Measurements from ENCODE around the gene ATAD3A.

ATAD3A gene

GRCh38 chr1:1537626-1538250 is 25.8 kb downstream of the ATAD3A start:
- peak in 3 of 10 donors; percentile 48 to 85 (median 81) for DNase-seq

GRCh38 chr1:1538334-1538733 is 26.4 kb downstream of the ATAD3A start:
- intact Hi-C loops (cut with DNase I) = no loop called here
- peak in 1 of 10 donors; percentile 69 for DNase-seq

More at GRCh38 chr1:1537626-1538250, 25.8 kb downstream of the ATAD3A start:
- intact Hi-C loops (cut with DNase I) = no loop called here

GRCh38 chr1:1538989-1539309 is 27.0 kb downstream of the ATAD3A start:
- intact Hi-C loops (cut with DNase I) = no loop called here
- no peak for DNase-seq

- DNase-seq = peak in 1 of 10 donors; percentile 86
- intact Hi-C loops (cut with DNase I) = no loop called here
Measured at GRCh38 chr1:1539310-1540089, 27.5 kb downstream of the ATAD3A start.

- DNase-seq = peak; percentile 67 to 98 (median 86)
- intact Hi-C loops (cut with DNase I) = no loop called here
Measured at GRCh38 chr1:1540090-1540817, 28.3 kb downstream of the ATAD3A start, which contains the start of gene TMEM240. TMEM240 (minus strand) TSS chr1:1540624; CDS start chr1:1540346, 278 bp downstream.

GRCh38 chr1:1540818-1541628 is 29.1 kb downstream of the ATAD3A start:
- intact Hi-C loops (cut with DNase I) = no loop called here
- DNase-seq = no peak

GRCh38 chr1:1541956-1542765 is 30.2 kb downstream of the ATAD3A start:
- intact Hi-C loops (cut with DNase I) = no loop called here
- peak in 1 of 10 donors; percentile 75 for DNase-seq

- peak in 1 of 10 donors; percentile 75 for DNase-seq
Measured at GRCh38 chr1:1542766-1543705, 31.1 kb downstream of the ATAD3A start.

GRCh38 chr1:1543706-1544099 is 31.7 kb downstream of the ATAD3A start:
- DNase-seq = peak in 1 of 10 donors; percentile 83
- intact Hi-C loops (cut with DNase I) = no loop called here

More at GRCh38 chr1:1542766-1543705, 31.1 kb downstream of the ATAD3A start:
- intact Hi-C loops (cut with DNase I) = no loop called here

GRCh38 chr1:1544544-1544943 is 32.6 kb downstream of the ATAD3A start:
- intact Hi-C loops (cut with DNase I) = no loop called here
- DNase-seq = peak in 1 of 10 donors; percentile 68

GRCh38 chr1:1545946-1546737 is 34.2 kb downstream of the ATAD3A start:
- no peak for DNase-seq

GRCh38 chr1:1547011-1547410 is 35.0 kb downstream of the ATAD3A start:
- intact Hi-C loops (cut with DNase I) = no loop called here
- DNase-seq = peak in 1 of 10 donors; percentile 78

More at GRCh38 chr1:1545946-1546737, 34.2 kb downstream of the ATAD3A start:
- intact Hi-C loops (cut with DNase I) = no loop called here

GRCh38 chr1:1547476-1547875 is 35.5 kb downstream of the ATAD3A start:
- intact Hi-C loops (cut with DNase I) = no loop called here

GRCh38 chr1:1548591-1548990 is 36.6 kb downstream of the ATAD3A start:
- intact Hi-C loops (cut with DNase I) = no loop called here
- DNase-seq = no peak

More at GRCh38 chr1:1547476-1547875, 35.5 kb downstream of the ATAD3A start:
- peak in 1 of 10 donors; percentile 82 for DNase-seq

- intact Hi-C loops (cut with DNase I) = no loop called here
- no peak for DNase-seq
Measured at GRCh38 chr1:1550087-1550486, 38.1 kb downstream of the ATAD3A start.

- peak in 5 of 10 donors; percentile 45 to 94 (median 72) for DNase-seq
- intact Hi-C loops (cut with DNase I) = no loop called here
Measured at GRCh38 chr1:1550591-1551432, 38.9 kb downstream of the ATAD3A start.

All from posterior cingulate gyrus (tissue), 11 donors.